T-cell (primary cell): ENCODE measurements around the gene FMN1. TPM values are rescaled to one million over a fixed set of nuclear protein-coding genes. Genes with fewer than 3 reads are reported as not detected.
"Not testable (repeated sequence)": the region's sequence is repeated elsewhere in the genome, so short reads cannot be mapped to it uniquely, and the experiment has no call there.

Experiments used
- ATAC-seq, 4 experiments: fragments of 200-7000 bp in 3 of 4; fragments of 150-1000 bp in 1 of 4; cut with Tn5 transposase; replicated peaks in 1 of 4; 1 replicate in 3 of 4; 2 replicates in 1 of 4; pipeline ENCODE4 v1.10.0; 2021; ENCODE audit warnings: moderate library complexity in 3 of 4, mild to moderate bottlenecking in 2 of 4, moderate number of reproducible peaks in 1 of 4
- CTCF ChIA-PET, 2 donors: fragments of 300-600 bp; sonication (Branson Sonifier 250); formaldehyde crosslinking; loops; one replicate each; lab custom pipeline; 2022; ENCODE audit warnings: antibody characterized with exemption in 2 of 2; lab: Charles Lee
- POLR2A ChIA-PET, 2 donors: fragments of 300-600 bp; sonication (Branson Sonifier 250); formaldehyde crosslinking; loops; one replicate each; lab custom pipeline; 2022; ENCODE audit warnings: antibody characterized with exemption in 2 of 2; lab: Charles Lee
- DNase-seq, 35 experiments: peaks; one replicate each; pipeline versions ENCODE4 v3.0.0 to v3.0.0-alpha.2; 2013 to 2023
- H3K27ac ChIP-seq: one replicate; pipeline ENCODE4 v1.5.1; 2013; ENCODE audit warnings: low read length
- H3K27me3 ChIP-seq, 2 experiments: replicated peaks in 1 of 2; 1 replicate in 1 of 2; 2 replicates in 1 of 2; pipeline versions ENCODE4 v1.6.1 to v1.7.0; 2013; ENCODE audit warnings: low read length in 1 of 2, mixed read lengths in 1 of 2; ENCODE audit not compliant: control insufficient read depth in 2 of 2, insufficient read depth in 2 of 2; ENCODE audit errors: extremely low read depth in 1 of 2
- H3K36me3 ChIP-seq, 2 donors: 1 replicate in 1 of 2; 2 replicates in 1 of 2; pipeline versions ENCODE4 v1.6.1 to v1.7.0; 2013; ENCODE audit warnings: low read length in 1 of 2; ENCODE audit not compliant: control insufficient read depth in 2 of 2, insufficient read depth in 1 of 2; ENCODE audit errors: extremely low read depth in 1 of 2
- H3K4me1 ChIP-seq, 2 experiments: 1 replicate in 1 of 2; 2 replicates in 1 of 2; pipeline versions ENCODE4 v1.6.1 to v1.7.0; 2013; ENCODE audit warnings: low read length in 2 of 2, mixed read lengths in 1 of 2; ENCODE audit not compliant: insufficient read depth in 2 of 2, control insufficient read depth in 1 of 2; ENCODE audit errors: extremely low read depth in 1 of 2
- H3K4me3 ChIP-seq, 2 donors: 1 replicate in 1 of 2; 2 replicates in 1 of 2; pipeline versions ENCODE4 v1.5.1 to v1.7.0; 2013; ENCODE audit warnings: mild to moderate bottlenecking in 2 of 2, low read length in 1 of 2, moderate library complexity in 1 of 2; ENCODE audit not compliant: control insufficient read depth in 1 of 2; ENCODE audit errors: extremely low read depth in 1 of 2
- H3K9me3 ChIP-seq: 2 replicates; pipeline ENCODE4 v1.7.0; 2013
- H3K27ac Mint-ChIP-seq, 2 donors: one replicate each; pipeline ENCODE4 v1.8.0; 2020 to 2021; ENCODE audit warnings: mild to moderate bottlenecking in 2 of 2, mixed read lengths in 2 of 2
- H3K27me3 Mint-ChIP-seq, 2 donors: one replicate each; pipeline ENCODE4 v1.8.0; 2021 to 2022; ENCODE audit warnings: mixed read lengths in 2 of 2
- H3K36me3 Mint-ChIP-seq: one replicate; pipeline ENCODE4 v1.8.0; 2021; ENCODE audit warnings: mixed read lengths
- H3K4me1 Mint-ChIP-seq, 3 donors: one replicate each; pipeline ENCODE4 v1.8.0; 2020 to 2022; ENCODE audit warnings: mixed read lengths in 3 of 3, mild to moderate bottlenecking in 1 of 3
- H3K4me3 Mint-ChIP-seq, 3 donors: one replicate each; pipeline ENCODE4 v1.8.0; 2020 to 2022; ENCODE audit warnings: mild to moderate bottlenecking in 3 of 3, mixed read lengths in 3 of 3, moderate library complexity in 3 of 3
- H3K9me3 Mint-ChIP-seq, 3 donors: one replicate each; pipeline ENCODE4 v1.8.0; 2020 to 2022; ENCODE audit warnings: mixed read lengths in 3 of 3
- WGBS: methylation state at CpG from one replicate; pipeline ENCODE4 v1.1.5; 2013; ENCODE audit warnings: missing lambda C conversion rate; ENCODE audit not compliant: insufficient coverage; 5-methylcytosine and 5-hydroxymethylcytosine counted together
- total RNA-seq, 35 experiments: library from RNA in 6 of 35; stranded (reverse) in 6 of 35; fragments of 120-200 nt in 1 of 35; gene quantifications; one replicate each; pipeline versions ENCODE4 v1.2.1 to v1.2.4 and lab custom pipeline; 2013 to 2026

FMN1 gene
- total RNA-seq, 5 donors from 2014 or later (not counting 1 experiment from before 2014, with no cell fraction given) = 0.20 to 22.4 (median 14.9) TPM

DNA sequence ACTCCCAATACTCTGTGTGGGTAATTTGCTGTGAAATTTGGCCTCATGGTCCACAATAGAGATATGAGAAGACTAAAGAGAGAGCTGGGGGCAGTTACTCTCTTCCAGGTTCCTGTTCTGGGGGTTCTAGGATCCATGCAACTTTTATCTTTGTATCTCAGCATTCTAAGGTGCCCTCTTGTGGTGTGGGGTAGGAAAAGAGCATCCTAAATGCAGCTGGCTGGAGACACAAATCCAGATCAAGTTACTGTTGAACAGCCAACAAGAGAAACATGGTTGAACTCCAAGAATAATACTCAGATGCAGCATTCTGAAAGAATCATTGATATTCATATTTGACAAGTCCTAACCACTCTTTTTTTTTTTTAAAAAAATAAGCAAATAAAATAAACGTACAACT, 238.5 kb downstream of the FMN1 start:
- Mint-ChIP-seq H3K27me3 (peaks cover 0 to 11% of the 10 kb centered on the region in 2 donors), H3K4me1 (peaks cover 0 to 19% (median 15%) of the 10 kb centered on the region in 3 donors), H3K27ac (no peak overlapping the region), H3K4me3 (no peak overlapping the region), H3K36me3 (no peaks in the 10 kb centered on the region), H3K9me3 (no peaks in the 10 kb centered on the region)
- ChIA-PET CTCF (no interaction called here), POLR2A (no interaction called here)
- no CpG with 5 or more reads among the region's 1 CpG for WGBS
- DNase-seq (no peak), ATAC-seq (no peak)
- Histone ChIP-seq H3K36me3 (no peaks in the 10 kb centered on the region), H3K27me3 (peaks cover 0 to 3% of the 10 kb centered on the region in 2 experiments), H3K4me1 (no peaks in the 10 kb centered on the region), H3K9me3 (no peaks in the 10 kb centered on the region), H3K27ac (no peak overlapping the region), H3K4me3 (no peak overlapping the region)

DNA sequence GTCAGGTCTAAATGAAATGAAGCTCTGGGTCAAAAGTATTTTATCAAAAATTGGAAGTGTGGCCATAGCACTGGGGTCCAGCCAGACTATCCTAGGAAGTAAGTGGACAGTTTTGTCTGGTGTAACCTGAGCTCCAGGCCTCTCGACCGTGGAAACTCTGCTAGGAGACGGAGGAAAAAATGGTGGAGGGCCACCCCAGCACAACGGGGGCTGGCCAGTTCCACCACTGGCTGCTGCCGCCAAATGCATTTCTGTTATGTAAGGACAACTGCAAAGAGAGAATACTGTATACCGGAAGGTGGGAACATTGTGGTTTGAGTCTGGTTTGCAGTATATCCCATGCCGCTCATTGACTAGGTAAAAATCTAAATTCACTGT, 241.0 kb downstream of the FMN1 start:
- no peak overlapping the region for H3K4me3 Mint-ChIP-seq
- peaks cover 0 to 15% (median 11%) of the 10 kb centered on the region in 3 donors for H3K4me1 Mint-ChIP-seq
- no peaks in the 10 kb centered on the region for H3K4me1 ChIP-seq
- H3K4me3 ChIP-seq = no peak overlapping the region
- H3K27me3 ChIP-seq = peaks cover 0 to 3% of the 10 kb centered on the region in 2 experiments
- peaks cover 0 to 7% of the 10 kb centered on the region in 2 donors for H3K27me3 Mint-ChIP-seq
- H3K9me3 ChIP-seq = no peaks in the 10 kb centered on the region
- H3K27ac ChIP-seq = no peak overlapping the region
- H3K27ac Mint-ChIP-seq = no peak overlapping the region
- ChIA-PET POLR2A (no interaction called here), CTCF (no interaction called here)
- no peaks in the 10 kb centered on the region for H3K36me3 Mint-ChIP-seq
- no peak for DNase-seq
- ATAC-seq = no peak
- no CpG with 5 or more reads among the region's 7 CpGs for WGBS
- H3K36me3 ChIP-seq = no peaks in the 10 kb centered on the region
- H3K9me3 Mint-ChIP-seq = peaks cover 0 to 2% (median 0%) of the 10 kb centered on the region in 3 donors

DNA sequence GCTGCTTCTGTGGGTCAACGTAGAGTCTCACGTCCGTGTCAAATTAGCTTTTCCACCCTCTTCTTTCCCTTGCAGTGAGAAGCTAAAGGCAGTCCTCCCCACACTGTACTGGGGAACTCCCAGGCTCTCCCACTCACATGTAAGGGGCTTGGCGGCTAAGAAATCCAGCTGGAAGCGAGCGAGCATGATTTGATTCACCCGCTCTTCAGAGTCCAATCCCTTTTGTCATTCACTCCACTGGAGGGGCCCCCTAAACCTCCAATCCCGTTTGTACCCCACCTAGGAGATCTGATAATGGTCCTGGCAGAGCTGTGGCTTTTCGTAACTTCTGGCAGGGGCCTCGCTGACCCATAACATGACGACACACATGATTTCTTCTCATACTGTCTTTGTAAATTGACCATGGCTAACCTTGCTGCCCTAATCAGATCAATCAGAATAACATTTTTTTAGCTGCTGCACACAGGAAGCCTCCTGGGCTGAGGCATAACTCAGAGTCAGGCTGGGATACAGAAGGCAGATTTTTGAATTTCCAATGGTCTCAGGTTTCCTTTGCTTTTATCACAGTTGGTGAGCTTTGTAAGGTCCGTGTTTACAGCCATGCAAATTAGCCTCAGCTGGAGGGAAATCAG, 241.5 kb downstream of the FMN1 start:
- POLR2A ChIA-PET = no interaction called here
- H3K27ac Mint-ChIP-seq = no peak overlapping the region
- DNase-seq (no peak), ATAC-seq (no peak)
- peaks cover 0 to 7% of the 10 kb centered on the region in 2 donors for H3K27me3 Mint-ChIP-seq
- Histone ChIP-seq H3K27me3 (peaks cover 0 to 3% of the 10 kb centered on the region in 2 experiments), H3K9me3 (no peaks in the 10 kb centered on the region), H3K36me3 (no peaks in the 10 kb centered on the region), H3K4me1 (no peaks in the 10 kb centered on the region), H3K4me3 (no peak overlapping the region), H3K27ac (no peak overlapping the region)
- H3K4me3 Mint-ChIP-seq = no peak overlapping the region
- CTCF ChIA-PET = no interaction called here
- no peaks in the 10 kb centered on the region for H3K36me3 Mint-ChIP-seq
- WGBS = 73% methylated on average over 5 of the region's 12 CpGs
- peaks cover 0 to 2% (median 0%) of the 10 kb centered on the region in 3 donors for H3K9me3 Mint-ChIP-seq
- peaks cover 0 to 15% (median 11%) of the 10 kb centered on the region in 3 donors for H3K4me1 Mint-ChIP-seq

DNA sequence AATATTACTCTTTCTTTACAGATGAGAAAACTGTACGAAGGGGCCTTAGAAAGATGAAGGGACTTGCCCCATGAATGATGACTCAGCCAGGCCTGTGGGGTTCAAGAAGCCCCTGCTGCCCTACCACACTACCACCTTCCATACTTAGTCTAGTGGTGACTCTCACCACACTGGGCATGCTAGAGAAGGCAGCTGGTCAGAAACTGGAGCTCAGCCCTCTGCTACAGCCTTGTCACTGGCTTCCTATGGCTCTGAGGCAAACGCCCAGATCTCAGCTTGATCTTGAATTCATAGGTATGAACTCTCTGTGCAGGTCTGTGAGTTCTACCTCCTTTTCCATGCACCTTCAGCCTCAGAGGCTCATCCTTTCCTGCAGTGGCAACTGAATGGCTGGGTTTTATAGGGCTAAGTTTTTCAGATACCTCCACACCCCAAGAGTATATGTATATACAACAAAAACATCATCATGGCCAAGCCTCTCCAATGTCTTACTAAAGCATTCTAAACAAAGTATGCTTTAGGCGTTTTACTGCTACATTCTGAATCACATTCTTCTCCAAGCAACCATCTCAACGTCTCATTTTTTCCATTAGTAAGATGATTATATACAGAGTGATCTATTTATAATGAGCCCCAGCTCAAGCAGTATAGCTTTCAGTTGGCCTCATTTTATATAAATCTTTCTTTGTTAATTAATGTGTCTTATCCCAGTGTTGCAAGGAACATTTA, 242.6 kb downstream of the FMN1 start:
- no peaks in the 10 kb centered on the region for H3K36me3 ChIP-seq
- WGBS = 71% methylated on average over 1 of the region's 4 CpGs
- peaks cover 0 to 15% (median 11%) of the 10 kb centered on the region in 3 donors for H3K4me1 Mint-ChIP-seq
- H3K27me3 Mint-ChIP-seq = peaks cover 0 to 7% of the 10 kb centered on the region in 2 donors
- H3K4me1 ChIP-seq = no peaks in the 10 kb centered on the region
- H3K27ac Mint-ChIP-seq = no peak overlapping the region
- H3K4me3 Mint-ChIP-seq = no peak overlapping the region
- ATAC-seq (no peak), DNase-seq (no peak)
- H3K4me3 ChIP-seq = no peak overlapping the region
- peaks cover 0 to 3% of the 10 kb centered on the region in 2 experiments for H3K27me3 ChIP-seq
- CTCF ChIA-PET = no interaction called here
- H3K9me3 ChIP-seq = no peaks in the 10 kb centered on the region
- H3K9me3 Mint-ChIP-seq = peaks cover 0 to 2% (median 0%) of the 10 kb centered on the region in 3 donors
- no peaks in the 10 kb centered on the region for H3K36me3 Mint-ChIP-seq
- H3K27ac ChIP-seq = no peak overlapping the region
- POLR2A ChIA-PET = interaction anchor here in 1 of 2 donors (0.6 kb wide), 1 partner anchor 70 kb away, joined by 4 read pairs; no protein-coding TSS in a partner anchor

DNA sequence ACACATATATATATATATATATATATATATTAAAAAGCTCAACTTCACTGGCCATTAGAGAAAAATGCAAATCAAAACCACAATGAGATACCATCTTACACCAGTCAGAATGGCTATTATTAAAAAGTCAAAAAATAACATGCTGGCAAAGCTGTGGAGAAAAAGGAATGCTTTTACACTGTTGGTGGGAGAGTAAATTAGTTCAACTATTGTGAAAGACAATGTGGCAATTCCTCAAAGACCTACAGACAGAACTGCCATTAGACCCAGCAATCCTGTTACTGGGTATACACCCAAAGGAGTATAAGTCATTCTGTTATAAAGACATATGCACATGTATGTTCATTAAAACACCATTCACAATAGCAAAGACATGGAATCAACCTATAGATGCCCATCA, 244.5 kb downstream of the FMN1 start:
- H3K9me3 Mint-ChIP-seq, H3K36me3 Mint-ChIP-seq, H3K27me3 ChIP-seq, H3K27ac ChIP-seq, H3K4me3 Mint-ChIP-seq, H3K27me3 Mint-ChIP-seq, H3K27ac Mint-ChIP-seq, H3K9me3 ChIP-seq, H3K4me1 ChIP-seq, H3K36me3 ChIP-seq, POLR2A ChIA-PET, CTCF ChIA-PET, ATAC-seq, H3K4me3 ChIP-seq, DNase-seq: not testable (repeated sequence)
- H3K4me1 Mint-ChIP-seq = peaks cover 0 to 15% (median 11%) of the 10 kb centered on the region in 3 donors

DNA sequence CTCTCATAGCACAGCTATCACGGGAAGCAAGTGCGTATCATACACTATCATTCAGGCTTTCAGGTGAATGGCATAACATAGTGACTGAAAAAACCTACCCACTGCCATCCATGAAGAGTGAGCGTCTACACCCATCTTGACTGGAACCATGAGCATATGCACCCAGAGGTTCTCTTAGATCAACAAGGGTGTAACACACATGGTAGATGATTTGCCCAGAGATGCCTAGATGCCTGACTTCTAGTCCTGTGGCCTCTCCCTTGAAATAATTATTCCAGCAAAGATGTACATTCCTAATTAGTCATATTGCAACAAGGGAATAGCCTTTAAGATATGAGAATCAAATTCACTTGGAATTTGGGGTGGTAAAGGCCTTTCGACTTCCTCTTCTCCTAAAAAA, 248.3 kb downstream of the FMN1 start:
- no peaks in the 10 kb centered on the region for H3K36me3 ChIP-seq
- no peaks in the 10 kb centered on the region for H3K27me3 Mint-ChIP-seq
- H3K4me3 Mint-ChIP-seq = no peak overlapping the region
- no peak for ATAC-seq
- H3K27me3 ChIP-seq = no peaks in the 10 kb centered on the region
- WGBS = 100% methylated on average over 2 of the region's 4 CpGs
- H3K27ac Mint-ChIP-seq = no peak overlapping the region
- POLR2A ChIA-PET = no interaction called here
- H3K36me3 Mint-ChIP-seq = no peaks in the 10 kb centered on the region
- peaks cover 0 to 1% (median 0%) of the 10 kb centered on the region in 3 donors for H3K4me1 Mint-ChIP-seq
- CTCF ChIA-PET = no interaction called here
- H3K9me3 ChIP-seq = no peaks in the 10 kb centered on the region
- H3K27ac ChIP-seq = no peak overlapping the region
- no peak overlapping the region for H3K4me3 ChIP-seq
- H3K4me1 ChIP-seq = no peaks in the 10 kb centered on the region
- H3K9me3 Mint-ChIP-seq = peaks cover 0 to 2% (median 0%) of the 10 kb centered on the region in 3 donors
- no peak for DNase-seq
